GM19397 (cell line): ENCODE data around the gene LNPK.
"Not testable (repeated sequence)": the region's sequence is repeated elsewhere in the genome, so short reads cannot be mapped to it uniquely, and the experiment has no call there.

Experiments used
- ATAC-seq: cut with Tn5 transposase; IDR thresholded peaks from one replicate; pipeline ENCODE4 v1.9.1; 2021; ENCODE audit warnings: mild to moderate bottlenecking, moderate library complexity; ENCODE audit not compliant: unreplicated experiment

The LNPK gene

DNA sequence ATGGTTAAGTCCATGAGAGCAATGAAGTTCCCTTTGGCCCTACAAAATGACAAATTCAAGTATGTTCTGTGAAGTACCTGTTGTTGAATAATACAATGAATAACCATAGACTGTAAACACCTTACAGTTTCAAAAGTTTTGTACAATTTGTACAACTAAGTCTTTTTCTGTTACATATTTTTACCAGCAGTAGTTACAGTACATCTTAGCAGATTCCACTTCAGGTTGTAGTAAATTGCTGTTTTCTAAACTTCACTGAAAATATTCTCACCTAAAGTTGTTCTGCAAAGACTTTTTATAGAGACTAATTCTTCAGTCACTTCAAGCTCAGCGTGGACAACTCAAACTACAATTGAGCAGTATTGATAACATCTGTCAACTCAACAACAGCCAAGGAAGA lies 28.7 kb downstream of the LNPK start:
- no peak for ATAC-seq

GRCh38 chr2:175966839-175967238 lies 35.2 kb downstream of the LNPK start:
- ATAC-seq = no peak

DNA sequence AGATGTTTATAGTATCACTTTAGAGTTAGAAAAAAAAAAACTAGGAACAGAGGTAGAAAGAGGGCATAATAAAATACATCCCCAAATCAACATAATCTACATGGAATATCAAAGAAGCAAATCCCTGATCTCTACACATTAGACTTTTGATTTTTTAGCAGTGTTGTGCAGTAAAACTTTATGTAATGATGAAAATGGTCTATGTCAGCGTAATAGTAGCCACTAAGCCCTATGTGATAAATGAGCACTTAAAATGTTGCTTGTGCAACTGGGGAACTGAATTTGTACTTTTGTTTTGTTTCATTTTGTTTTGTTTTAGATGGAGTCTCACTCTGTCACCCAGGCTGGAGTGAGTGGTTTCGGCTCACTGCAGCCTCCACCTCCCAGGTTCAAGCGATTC lies 36.3 kb downstream of the LNPK start:
- ATAC-seq = no peak

DNA sequence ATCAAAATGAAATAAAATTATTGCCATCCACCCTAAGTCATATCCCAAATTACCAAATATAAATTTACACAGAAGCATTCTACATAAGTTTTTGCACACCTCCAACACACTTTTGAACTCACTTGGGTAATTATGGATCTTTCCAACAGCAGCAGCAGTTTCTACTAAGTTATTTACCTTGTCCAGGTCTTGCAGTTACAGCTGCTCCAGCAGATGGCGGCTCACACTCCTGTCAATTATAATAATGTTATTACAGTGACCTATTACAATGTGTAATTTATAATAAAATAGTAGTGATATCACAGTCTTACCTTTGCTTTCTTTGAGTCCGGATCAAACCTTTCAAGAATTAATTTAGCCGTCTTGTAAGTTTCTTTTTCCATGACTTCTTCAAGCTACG lies 37.9 kb downstream of the LNPK start:
- no peak for ATAC-seq

- not testable (repeated sequence) for ATAC-seq
Measured at GRCh38 chr2:175963171-175963570, 38.9 kb downstream of the LNPK start.

DNA sequence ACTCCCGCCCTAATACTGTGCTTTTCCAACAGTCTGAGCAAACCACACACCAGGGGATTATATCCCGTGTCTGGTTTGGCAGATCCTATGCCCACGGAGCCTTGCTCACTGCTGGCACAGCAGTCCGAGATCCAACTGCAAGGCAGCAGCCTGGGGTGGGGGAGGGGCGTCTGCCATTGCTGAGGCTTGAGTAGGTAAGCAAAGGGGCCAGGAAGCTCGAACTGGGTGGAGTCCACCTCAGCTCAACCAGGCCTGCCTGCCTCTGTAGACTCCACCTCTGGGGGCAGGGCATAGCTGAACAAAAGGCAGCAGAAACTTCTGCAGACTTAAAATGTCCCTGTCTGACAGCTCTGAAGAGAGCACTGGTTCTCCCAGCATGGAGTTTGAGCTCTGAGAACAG lies 44.2 kb downstream of the LNPK start:
- no peak for ATAC-seq

- no peak for ATAC-seq
Measured at GRCh38 chr2:175955136-175955535, 46.9 kb downstream of the LNPK start.

DNA sequence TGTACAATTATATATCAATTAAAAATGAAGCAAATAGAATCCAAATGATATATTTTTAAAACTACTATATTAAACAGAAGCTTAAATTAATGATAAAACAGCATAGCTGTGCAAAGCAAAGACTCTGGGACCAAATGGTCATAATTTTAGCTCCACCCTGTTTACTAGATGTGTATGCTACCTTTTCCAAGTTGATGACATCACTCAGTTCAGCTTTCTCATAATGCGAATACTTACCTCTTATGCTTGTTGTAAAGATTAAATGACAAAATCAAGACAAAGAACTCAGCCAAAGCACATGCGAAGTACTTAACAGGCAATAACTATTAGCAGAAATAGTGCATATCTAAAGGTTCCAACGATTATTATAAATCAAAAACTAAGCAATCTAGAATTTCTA lies 51.6 kb downstream of the LNPK start:
- no peak for ATAC-seq

DNA sequence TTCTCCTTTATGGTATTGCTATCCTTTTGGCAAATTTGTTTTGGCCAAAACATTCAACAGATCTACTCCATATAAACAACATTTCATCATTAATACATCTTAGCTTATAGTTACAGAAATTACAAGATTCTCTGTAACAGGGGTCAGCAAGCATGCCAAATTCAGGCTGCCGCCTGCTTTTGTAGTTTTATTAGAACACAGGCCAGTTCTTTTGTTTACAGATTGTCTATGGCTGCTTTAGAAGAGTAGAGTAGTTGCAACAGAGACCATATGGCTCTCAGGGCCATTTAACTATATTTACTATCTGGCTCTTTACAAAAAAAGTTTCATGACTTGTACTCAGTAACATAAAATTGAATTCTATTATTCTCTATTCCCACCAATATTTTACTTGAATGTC lies 53.9 kb downstream of the LNPK start:
- no peak for ATAC-seq

- ATAC-seq = no peak
Measured at GRCh38 chr2:175947073-175947472, 55.0 kb downstream of the LNPK start.

DNA sequence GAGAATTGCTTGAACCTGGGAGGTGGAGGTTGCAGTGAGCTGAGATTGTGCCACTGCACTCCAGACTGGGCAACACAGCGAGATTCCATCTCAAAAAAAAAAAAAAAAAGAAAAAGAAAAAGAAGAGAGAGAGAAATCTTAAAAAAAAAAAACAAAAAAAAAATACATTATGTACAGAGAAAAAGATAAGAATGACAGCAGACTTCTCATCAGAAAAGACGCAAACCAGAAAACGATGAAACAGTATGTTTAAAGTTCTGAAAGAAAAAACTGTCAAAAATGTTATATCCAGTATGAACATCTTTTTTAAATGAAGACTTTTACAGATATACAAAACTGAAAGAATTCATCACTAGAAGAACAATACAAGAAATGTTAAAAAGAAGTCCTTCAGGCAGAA lies 60.4 kb downstream of the LNPK start:
- ATAC-seq = no peak

- ATAC-seq = no peak
Measured at GRCh38 chr2:175937216-175937615, 64.9 kb downstream of the LNPK start.

- no peak for ATAC-seq
Measured at GRCh38 chr2:175935289-175936181, 66.5 kb downstream of the LNPK start.

- ATAC-seq = no peak
Measured at GRCh38 chr2:175932675-175933074, 69.4 kb downstream of the LNPK start.

DNA sequence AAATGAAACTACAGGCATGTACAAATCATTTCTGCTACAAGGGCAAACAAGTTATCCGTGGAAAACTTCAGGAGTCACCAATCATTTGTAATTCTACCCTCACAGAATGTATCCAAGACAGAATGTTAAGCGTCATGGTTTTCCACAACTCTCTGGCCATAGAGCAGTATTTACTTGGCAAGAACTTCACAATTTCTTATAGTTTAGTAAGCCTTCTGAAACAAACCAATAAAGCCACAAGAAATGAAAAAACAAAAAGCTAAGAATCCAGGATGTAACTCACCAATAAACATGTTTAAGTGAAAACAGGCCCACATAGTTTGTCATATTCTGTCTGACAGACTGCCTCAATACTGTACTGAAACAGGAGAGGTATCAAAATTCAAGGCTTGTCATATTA lies 70.3 kb downstream of the LNPK start:
- no peak for ATAC-seq

GRCh38 chr2:175930504-175930903 lies 71.6 kb downstream of the LNPK start:
- ATAC-seq = no peak

DNA sequence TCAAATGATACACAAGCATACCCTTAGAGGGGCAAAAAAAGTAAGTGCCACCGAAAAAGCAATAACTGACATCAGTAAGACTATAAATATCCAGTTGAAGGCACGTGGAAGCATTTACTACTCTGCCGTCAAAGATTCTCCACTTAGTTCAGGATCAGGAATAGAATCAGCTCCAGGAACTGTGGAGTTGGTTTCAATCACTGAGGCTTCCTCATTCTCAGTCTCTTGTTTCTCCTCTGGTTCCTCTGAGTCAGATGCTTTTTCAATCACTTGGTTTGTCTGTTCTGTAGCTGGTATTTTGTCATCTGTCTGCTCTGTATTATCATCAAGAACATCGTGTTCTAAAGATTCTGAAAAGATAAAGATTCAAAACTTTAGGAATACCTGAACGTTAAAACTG lies 72.2 kb downstream of the LNPK start:
- ATAC-seq = no peak

GRCh38 chr2:175926272-175926671 lies 75.8 kb downstream of the LNPK start:
- no peak for ATAC-seq

DNA sequence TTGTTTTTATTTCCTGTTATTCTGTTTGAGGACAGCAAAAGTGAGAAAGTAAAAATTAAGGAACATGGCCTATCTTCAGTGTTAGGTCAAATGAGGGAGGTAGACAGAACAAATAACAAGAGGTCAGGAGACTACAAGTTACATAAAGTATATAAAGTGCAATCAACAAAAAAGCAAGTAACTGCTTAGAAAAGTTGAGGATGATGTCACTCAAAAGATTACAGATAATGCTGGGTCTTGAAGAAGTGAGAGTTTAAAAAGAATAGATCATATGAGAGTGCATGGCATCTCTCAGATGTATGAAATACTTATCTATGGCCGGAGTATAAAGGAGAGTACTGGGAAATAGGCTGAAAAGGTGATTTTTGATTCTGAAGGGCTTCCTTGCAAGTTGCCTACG lies 79.9 kb downstream of the LNPK start:
- ATAC-seq = no peak

DNA sequence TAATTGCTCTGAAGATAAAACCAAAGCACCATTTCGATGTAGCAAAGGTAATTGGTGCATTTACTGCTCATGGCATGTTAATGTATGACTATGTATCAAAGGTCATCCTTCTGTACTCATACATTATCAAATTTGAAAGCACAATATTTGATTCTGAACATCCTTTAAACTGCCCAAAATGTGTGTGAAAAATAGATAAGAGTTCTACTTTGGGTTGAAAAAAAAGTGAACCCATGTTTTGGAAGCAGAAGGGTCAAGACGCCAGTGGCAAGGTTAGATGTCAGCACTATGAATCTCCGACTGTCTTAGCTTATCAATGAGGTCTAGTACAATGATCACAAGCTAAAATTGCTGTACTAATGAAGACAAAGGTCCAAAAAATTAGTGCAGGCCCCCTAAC lies 83.1 kb downstream of the LNPK start:
- ATAC-seq = no peak

- ATAC-seq = no peak
Measured at GRCh38 chr2:175914846-175915245, 87.2 kb downstream of the LNPK start.

GRCh38 chr2:175913849-175914743 lies 88.0 kb downstream of the LNPK start:
- ATAC-seq = not testable (repeated sequence)
